ENCODE results near the gene MXRA7. TPM values are rescaled to one million over a fixed set of nuclear protein-coding genes. Genes with fewer than 3 reads are reported as not detected.
"Not testable (repeated sequence)": the region's sequence is repeated elsewhere in the genome, so short reads cannot be mapped to it uniquely, and the experiment has no call there.

The MXRA7 gene
- total RNA-seq, 1 donor from 2014 or later, result 4.2 TPM

- intact Hi-C loops (cut with micrococcal nuclease), result no loop called here
Observed at GRCh38 chr17:76700270-76700616, 10.5 kb downstream of the MXRA7 start.

- intact Hi-C loops (cut with micrococcal nuclease), result not testable (repeated sequence)
Observed at GRCh38 chr17:76698466-76698977, 12.2 kb downstream of the MXRA7 start.

GRCh38 chr17:76697702-76698465, 12.9 kb downstream of the MXRA7 start:
- intact Hi-C loops (cut with micrococcal nuclease), result no loop called here

- intact Hi-C loops (cut with micrococcal nuclease), result no loop called here
Observed at GRCh38 chr17:76696763-76697701, 13.7 kb downstream of the MXRA7 start.

GRCh38 chr17:76695059-76695831, 15.5 kb downstream of the MXRA7 start:
- intact Hi-C loops (cut with micrococcal nuclease), result no loop called here

GRCh38 chr17:76691379-76692191, 19.2 kb downstream of the MXRA7 start:
- intact Hi-C loops (cut with micrococcal nuclease), result no loop called here

GRCh38 chr17:76690596-76691280, 20.0 kb downstream of the MXRA7 start:
- intact Hi-C loops (cut with micrococcal nuclease), result no loop called here

GRCh38 chr17:76689859-76690258, 20.9 kb downstream of the MXRA7 start:
- intact Hi-C loops (cut with micrococcal nuclease), result no loop called here

- intact Hi-C loops (cut with micrococcal nuclease), result no loop called here
Observed at GRCh38 chr17:76688165-76688622, 22.6 kb downstream of the MXRA7 start.

GRCh38 chr17:76687298-76688164, 23.2 kb downstream of the MXRA7 start:
- intact Hi-C loops (cut with micrococcal nuclease), result no loop called here

GRCh38 chr17:76686538-76687297, 24.0 kb downstream of the MXRA7 start:
- intact Hi-C loops (cut with micrococcal nuclease), result no loop called here

GRCh38 chr17:76685846-76686245, 24.9 kb downstream of the MXRA7 start:
- intact Hi-C loops (cut with micrococcal nuclease), result no loop called here

- intact Hi-C loops (cut with micrococcal nuclease), result no loop called here
Observed at GRCh38 chr17:76685366-76685765, 25.4 kb downstream of the MXRA7 start.

GRCh38 chr17:76684756-76685155, 26.0 kb downstream of the MXRA7 start:
- intact Hi-C loops (cut with micrococcal nuclease), result no loop called here

GRCh38 chr17:76683921-76684745, 26.6 kb downstream of the MXRA7 start:
- intact Hi-C loops (cut with micrococcal nuclease), result no loop called here

GRCh38 chr17:76683011-76683755, 27.6 kb downstream of the MXRA7 start:
- intact Hi-C loops (cut with micrococcal nuclease), result no loop called here

GRCh38 chr17:76682296-76682695, 28.5 kb downstream of the MXRA7 start:
- intact Hi-C loops (cut with micrococcal nuclease), result no loop called here

Measured in T-helper 1 cell treated with Interleukin-12 subunit alpha and Interleukin-12 subunit beta and Interleukin-4 antibody, amounts not matched to agents 30 ng/mL and 1 ng/mL, for 36 hours (primary cell).